T-cell (primary cell): ENCODE results near the gene VWA3A. TPM values are rescaled to one million over a fixed set of nuclear protein-coding genes. Genes with fewer than 3 reads are reported as not detected.

ENCODE experiments used
- ATAC-seq, 4 experiments: fragments of 200-7000 bp in 3 of 4; fragments of 150-1000 bp in 1 of 4; cut with Tn5 transposase; replicated peaks in 1 of 4; 1 replicate in 3 of 4; 2 replicates in 1 of 4; pipeline ENCODE4 v1.10.0; 2021; ENCODE audit warnings: moderate library complexity in 3 of 4, mild to moderate bottlenecking in 2 of 4, moderate number of reproducible peaks in 1 of 4
- CTCF ChIA-PET, 2 donors: fragments of 300-600 bp; sonication (Branson Sonifier 250); formaldehyde crosslinking; loops; one replicate each; lab custom pipeline; 2022; ENCODE audit warnings: antibody characterized with exemption in 2 of 2; lab: Charles Lee
- POLR2A ChIA-PET, 2 donors: fragments of 300-600 bp; sonication (Branson Sonifier 250); formaldehyde crosslinking; loops; one replicate each; lab custom pipeline; 2022; ENCODE audit warnings: antibody characterized with exemption in 2 of 2; lab: Charles Lee
- DNase-seq, 35 experiments: peaks; one replicate each; pipeline versions ENCODE4 v3.0.0 to v3.0.0-alpha.2; 2013 to 2023
- H3K27ac ChIP-seq: one replicate; pipeline ENCODE4 v1.5.1; 2013; ENCODE audit warnings: low read length
- H3K27me3 ChIP-seq, 2 experiments: replicated peaks in 1 of 2; 1 replicate in 1 of 2; 2 replicates in 1 of 2; pipeline versions ENCODE4 v1.6.1 to v1.7.0; 2013; ENCODE audit warnings: low read length in 1 of 2, mixed read lengths in 1 of 2; ENCODE audit not compliant: control insufficient read depth in 2 of 2, insufficient read depth in 2 of 2; ENCODE audit errors: extremely low read depth in 1 of 2
- H3K36me3 ChIP-seq, 2 donors: 1 replicate in 1 of 2; 2 replicates in 1 of 2; pipeline versions ENCODE4 v1.6.1 to v1.7.0; 2013; ENCODE audit warnings: low read length in 1 of 2; ENCODE audit not compliant: control insufficient read depth in 2 of 2, insufficient read depth in 1 of 2; ENCODE audit errors: extremely low read depth in 1 of 2
- H3K4me1 ChIP-seq, 2 experiments: 1 replicate in 1 of 2; 2 replicates in 1 of 2; pipeline versions ENCODE4 v1.6.1 to v1.7.0; 2013; ENCODE audit warnings: low read length in 2 of 2, mixed read lengths in 1 of 2; ENCODE audit not compliant: insufficient read depth in 2 of 2, control insufficient read depth in 1 of 2; ENCODE audit errors: extremely low read depth in 1 of 2
- H3K4me3 ChIP-seq, 2 donors: 1 replicate in 1 of 2; 2 replicates in 1 of 2; pipeline versions ENCODE4 v1.5.1 to v1.7.0; 2013; ENCODE audit warnings: mild to moderate bottlenecking in 2 of 2, low read length in 1 of 2, moderate library complexity in 1 of 2; ENCODE audit not compliant: control insufficient read depth in 1 of 2; ENCODE audit errors: extremely low read depth in 1 of 2
- H3K9me3 ChIP-seq: 2 replicates; pipeline ENCODE4 v1.7.0; 2013
- H3K27ac Mint-ChIP-seq, 2 donors: one replicate each; pipeline ENCODE4 v1.8.0; 2020 to 2021; ENCODE audit warnings: mild to moderate bottlenecking in 2 of 2, mixed read lengths in 2 of 2
- H3K27me3 Mint-ChIP-seq, 2 donors: one replicate each; pipeline ENCODE4 v1.8.0; 2021 to 2022; ENCODE audit warnings: mixed read lengths in 2 of 2
- H3K36me3 Mint-ChIP-seq: one replicate; pipeline ENCODE4 v1.8.0; 2021; ENCODE audit warnings: mixed read lengths
- H3K4me1 Mint-ChIP-seq, 3 donors: one replicate each; pipeline ENCODE4 v1.8.0; 2020 to 2022; ENCODE audit warnings: mixed read lengths in 3 of 3, mild to moderate bottlenecking in 1 of 3
- H3K4me3 Mint-ChIP-seq, 3 donors: one replicate each; pipeline ENCODE4 v1.8.0; 2020 to 2022; ENCODE audit warnings: mild to moderate bottlenecking in 3 of 3, mixed read lengths in 3 of 3, moderate library complexity in 3 of 3
- H3K9me3 Mint-ChIP-seq, 3 donors: one replicate each; pipeline ENCODE4 v1.8.0; 2020 to 2022; ENCODE audit warnings: mixed read lengths in 3 of 3
- WGBS: methylation state at CpG from one replicate; pipeline ENCODE4 v1.1.5; 2013; ENCODE audit warnings: missing lambda C conversion rate; ENCODE audit not compliant: insufficient coverage; 5-methylcytosine and 5-hydroxymethylcytosine counted together
- total RNA-seq, 35 experiments: library from RNA in 6 of 35; stranded (reverse) in 6 of 35; fragments of 120-200 nt in 1 of 35; gene quantifications; one replicate each; pipeline versions ENCODE4 v1.2.1 to v1.2.4 and lab custom pipeline; 2013 to 2026

The VWA3A gene
- total RNA-seq, 5 donors from 2014 or later (not counting 1 experiment from before 2014, with no cell fraction given): 0.10 to 0.50 (median 0.32) TPM

- Histone ChIP-seq H3K4me1 (no peaks in the 10 kb centered on the region), H3K27me3 (no peaks in the 10 kb centered on the region), H3K36me3 (peaks cover 0 to 4% of the 10 kb centered on the region in 2 donors), H3K9me3 (no peaks in the 10 kb centered on the region), H3K4me3 (no peak overlapping the region), H3K27ac (no peak overlapping the region)
- DNase-seq (no peak), ATAC-seq (no peak)
- ChIA-PET CTCF (no interaction called here), POLR2A (no interaction called here)
- H3K27me3 Mint-ChIP-seq: no peaks in the 10 kb centered on the region
- peaks cover 0 to 7% (median 4%) of the 10 kb centered on the region in 3 donors for H3K9me3 Mint-ChIP-seq
- WGBS: 80% methylated on average over 4 of the region's 12 CpGs
- no peak overlapping the region for H3K27ac Mint-ChIP-seq
- H3K4me1 Mint-ChIP-seq: peaks cover 0 to 7% (median 3%) of the 10 kb centered on the region in 3 donors
- H3K4me3 Mint-ChIP-seq: no peak overlapping the region
- H3K36me3 Mint-ChIP-seq: peaks cover 15% of the 10 kb centered on the region
Measured at GRCh38 chr16:22070361-22071330, 21.7 kb upstream of the VWA3A start.

DNA sequence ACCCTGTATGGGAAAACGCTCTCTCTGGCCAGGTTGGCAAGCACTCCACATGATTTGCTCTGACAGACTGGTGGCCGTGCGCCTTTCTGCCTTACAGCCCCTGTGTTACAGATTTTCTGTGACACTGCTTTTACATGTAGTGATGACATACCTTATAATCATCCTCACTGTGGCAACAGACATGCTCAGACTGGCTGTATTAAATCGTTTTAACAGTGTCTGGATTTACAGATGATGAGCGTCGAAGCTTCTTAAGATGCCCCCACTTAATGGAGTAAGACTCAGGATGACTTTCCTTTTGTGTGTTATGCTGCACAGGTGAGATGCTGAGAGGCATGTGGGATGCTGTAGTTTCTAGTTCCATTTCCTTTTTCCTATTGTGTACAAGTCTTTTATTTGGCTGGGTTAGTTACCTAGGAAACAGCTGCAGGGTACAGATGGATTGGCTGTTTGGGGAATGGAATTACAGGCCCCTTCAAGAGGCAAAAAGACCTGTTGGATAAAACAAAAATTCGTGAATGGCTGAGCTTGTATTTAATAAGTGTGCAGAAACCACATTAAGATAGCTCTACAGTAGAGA, 20.9 kb upstream of the VWA3A start:
- Mint-ChIP-seq H3K9me3 (peaks cover 0 to 7% (median 4%) of the 10 kb centered on the region in 3 donors), H3K27me3 (no peaks in the 10 kb centered on the region), H3K4me1 (peaks cover 0 to 7% (median 3%) of the 10 kb centered on the region in 3 donors), H3K4me3 (no peak overlapping the region), H3K27ac (no peak overlapping the region), H3K36me3 (peaks cover 10% of the 10 kb centered on the region)
- ATAC-seq (no peak), DNase-seq (no peak)
- 94% methylated on average over 3 of the region's 7 CpGs for WGBS
- no peak overlapping the region for H3K4me3 ChIP-seq
- no peaks in the 10 kb centered on the region for H3K9me3 ChIP-seq
- H3K4me1 ChIP-seq: no peaks in the 10 kb centered on the region
- no peaks in the 10 kb centered on the region for H3K27me3 ChIP-seq
- H3K27ac ChIP-seq: no peak overlapping the region
- no peaks in the 10 kb centered on the region for H3K36me3 ChIP-seq
- ChIA-PET CTCF (interaction anchor here in 1 of 2 donors (0.7 to 1.0 kb wide), 2 partner anchors 24 to 162 kb away, joined by 3 to 7 read pairs; no protein-coding TSS in a partner anchor), POLR2A (interaction anchor here in 1 of 2 donors (0.5 kb wide), 1 partner anchor 12 kb away, joined by 3 read pairs; no protein-coding TSS in a partner anchor)

GRCh38 chr16:22073350-22073749, 19.0 kb upstream of the VWA3A start:
- H3K4me3 ChIP-seq: no peak overlapping the region
- ATAC-seq (no peak), DNase-seq (no peak)
- H3K4me1 ChIP-seq: peaks cover 0 to 2% of the 10 kb centered on the region in 2 experiments
- no peaks in the 10 kb centered on the region for H3K9me3 Mint-ChIP-seq
- no peak overlapping the region for H3K27ac ChIP-seq
- H3K36me3 Mint-ChIP-seq: no peaks in the 10 kb centered on the region
- H3K27ac Mint-ChIP-seq: no peak overlapping the region
- POLR2A ChIA-PET: no interaction called here
- no peaks in the 10 kb centered on the region for H3K9me3 ChIP-seq
- no peak overlapping the region for H3K4me3 Mint-ChIP-seq
- no CpG with 5 or more reads among the region's 3 CpGs for WGBS
- CTCF ChIA-PET: no interaction called here
- H3K27me3 ChIP-seq: no peaks in the 10 kb centered on the region
- no peaks in the 10 kb centered on the region for H3K27me3 Mint-ChIP-seq
- H3K4me1 Mint-ChIP-seq: peaks cover 0 to 3% (median 2%) of the 10 kb centered on the region in 3 donors
- H3K36me3 ChIP-seq: no peaks in the 10 kb centered on the region

DNA sequence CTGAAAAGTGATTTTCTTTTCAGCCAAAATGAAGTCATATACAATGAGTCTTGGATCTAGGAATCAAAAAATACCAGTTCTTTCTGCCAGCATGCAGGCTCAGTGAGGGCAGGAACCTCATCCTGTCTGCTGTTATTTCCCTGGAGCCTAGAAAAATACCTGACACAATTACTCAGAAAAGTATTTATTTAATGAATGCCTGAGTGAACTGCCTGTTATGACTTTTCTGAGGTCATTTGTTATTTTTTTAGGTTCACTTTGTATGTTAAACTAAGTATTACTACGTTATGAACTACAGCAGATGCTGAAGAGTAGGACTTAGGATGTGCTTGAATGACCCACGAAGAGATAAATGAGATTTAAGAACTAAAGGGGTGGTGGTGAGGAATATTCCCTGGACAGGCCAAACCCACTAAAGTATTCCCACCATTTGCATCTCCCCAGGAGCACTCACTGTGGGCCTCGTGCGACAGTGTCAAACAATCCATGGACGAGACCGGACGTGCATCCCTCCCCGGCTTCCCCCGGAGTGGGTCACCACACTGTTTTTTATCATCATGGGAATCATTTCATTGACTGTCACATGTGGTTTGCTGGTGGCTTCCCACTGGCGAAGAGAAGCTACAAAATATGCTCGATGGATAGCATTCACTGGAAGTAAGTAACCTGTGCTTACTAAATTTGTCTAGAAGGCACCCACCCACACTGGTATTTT, 17.1 kb upstream of the VWA3A start:
- Histone ChIP-seq H3K27ac (no peak overlapping the region), H3K27me3 (no peaks in the 10 kb centered on the region), H3K36me3 (peaks cover 0 to 2% of the 10 kb centered on the region in 2 donors), H3K4me3 (no peak overlapping the region), H3K9me3 (no peaks in the 10 kb centered on the region), H3K4me1 (peaks cover 0 to 2% of the 10 kb centered on the region in 2 experiments)
- no peaks in the 10 kb centered on the region for H3K27me3 Mint-ChIP-seq
- POLR2A ChIA-PET: no interaction called here
- no peaks in the 10 kb centered on the region for H3K36me3 Mint-ChIP-seq
- no peaks in the 10 kb centered on the region for H3K9me3 Mint-ChIP-seq
- DNase-seq (no peak), ATAC-seq (no peak)
- H3K27ac Mint-ChIP-seq: no peak overlapping the region
- H3K4me3 Mint-ChIP-seq: no peak overlapping the region
- CTCF ChIA-PET: interaction anchor here (0.5 to 1.1 kb wide), 4 partner anchors 73 to 610 kb away, joined by 3 read pairs; no protein-coding TSS in a partner anchor
- H3K4me1 Mint-ChIP-seq: peaks cover 0 to 3% (median 2%) of the 10 kb centered on the region in 3 donors
- 86% methylated on average over 7 of the region's 11 CpGs for WGBS

DNA sequence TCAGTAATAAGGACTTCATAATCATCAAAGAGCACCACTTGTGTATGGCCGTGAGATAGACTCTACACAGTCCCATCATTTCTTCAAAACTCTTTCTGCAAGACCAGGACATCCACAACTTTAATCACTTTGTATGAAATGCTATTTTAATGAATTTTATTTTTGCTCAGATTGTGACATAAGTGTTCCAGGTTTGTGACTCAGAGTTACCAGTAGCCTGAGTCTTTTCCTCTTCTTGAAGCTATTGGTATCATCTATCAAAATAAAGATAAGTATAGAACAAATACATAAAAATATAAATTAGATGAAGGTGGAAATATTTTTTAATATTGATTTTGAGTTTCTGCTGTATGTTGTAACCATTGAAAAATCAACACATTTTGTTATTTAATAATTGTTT, 16.6 kb upstream of the VWA3A start:
- CTCF ChIA-PET: interaction anchor here (0.5 to 1.1 kb wide), 5 partner anchors 74 to 610 kb away, joined by 3 read pairs; no protein-coding TSS in a partner anchor
- H3K36me3 Mint-ChIP-seq: no peaks in the 10 kb centered on the region
- no peak for ATAC-seq
- peaks cover 0 to 5% of the 10 kb centered on the region in 2 donors for H3K36me3 ChIP-seq
- no peak overlapping the region for H3K4me3 Mint-ChIP-seq
- H3K4me1 Mint-ChIP-seq: peaks cover 0 to 3% (median 2%) of the 10 kb centered on the region in 3 donors
- no peak for DNase-seq
- no peaks in the 10 kb centered on the region for H3K27me3 ChIP-seq
- no peak overlapping the region for H3K27ac ChIP-seq
- H3K27me3 Mint-ChIP-seq: no peaks in the 10 kb centered on the region
- POLR2A ChIA-PET: no interaction called here
- no CpG with 5 or more reads among the region's 1 CpG for WGBS
- H3K27ac Mint-ChIP-seq: no peak overlapping the region
- H3K4me1 ChIP-seq: peaks cover 0 to 2% of the 10 kb centered on the region in 2 experiments
- no peaks in the 10 kb centered on the region for H3K9me3 ChIP-seq
- no peak overlapping the region for H3K4me3 ChIP-seq
- no peaks in the 10 kb centered on the region for H3K9me3 Mint-ChIP-seq
